ENCODE results near the gene HOXC9.
A peak's percentile ranks its signal among the peaks of the same experiment; 100 is the strongest.

The HOXC9 gene

DNA sequence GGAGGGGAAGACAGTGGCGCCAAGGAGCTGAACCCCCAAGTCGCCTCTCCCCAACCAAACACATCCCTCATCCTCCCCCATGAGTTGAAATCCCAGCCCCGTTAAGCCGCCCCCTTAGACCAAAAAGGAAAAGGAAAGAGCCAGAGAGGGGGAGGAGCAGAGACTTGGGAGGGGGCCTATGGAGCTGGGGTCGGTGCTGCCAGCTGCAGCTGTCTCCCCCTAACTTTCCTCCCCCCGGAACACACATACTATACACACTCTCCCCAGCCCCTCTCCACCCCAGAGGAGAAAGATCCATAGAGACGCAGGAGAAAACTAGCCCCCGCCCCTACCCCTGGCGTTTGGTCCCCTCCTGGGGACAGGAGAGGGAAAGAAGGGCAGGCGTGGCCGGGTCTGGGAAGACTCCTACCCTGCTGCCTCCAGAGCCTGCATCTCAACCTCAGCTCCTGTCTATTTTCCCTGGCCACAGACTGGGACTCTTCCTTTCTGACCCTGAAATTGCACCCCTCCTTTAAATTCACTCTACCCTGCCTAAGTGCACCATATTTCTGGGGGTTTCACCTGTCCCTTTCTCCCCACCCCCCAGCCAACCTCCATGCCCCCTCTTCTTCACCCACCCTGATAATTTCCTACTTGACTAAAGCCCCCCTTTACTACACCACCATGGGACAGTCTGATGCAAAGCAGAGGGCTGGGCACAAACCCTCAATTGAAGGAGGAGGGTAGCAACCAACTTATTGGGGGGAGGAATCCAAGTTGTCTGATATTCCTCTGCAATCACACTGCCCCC is 1.7 kb upstream of the HOXC9 start:
- Mint-ChIP-seq H3K4me3 (no peak overlapping the region), H3K27ac (no peak overlapping the region), H3K4me1 (peaks cover 63% of the 10 kb centered on the region)

DNA sequence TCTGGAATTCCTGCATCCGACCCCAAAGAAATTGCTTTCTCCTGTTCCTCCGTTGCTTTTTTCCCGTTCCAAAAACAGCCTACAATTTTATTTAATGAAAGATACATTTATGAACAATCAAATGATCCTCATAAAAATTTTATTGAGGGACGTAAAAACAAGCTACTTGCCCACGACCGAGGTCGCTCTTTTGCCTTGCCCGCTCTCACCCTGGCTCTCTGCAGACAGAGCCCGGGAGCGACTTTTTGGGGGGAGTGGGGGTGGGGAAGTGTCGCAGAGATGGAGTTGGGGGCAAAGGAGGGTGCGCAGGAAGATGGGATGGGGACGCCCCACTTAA is 1.1 kb upstream of the HOXC9 start:
- Mint-ChIP-seq H3K9me3 (no peaks in the 10 kb centered on the region), H3K27ac (no peak overlapping the region), H3K4me3 (no peak overlapping the region), H3K4me1 (peaks cover 57% of the 10 kb centered on the region), H3K27me3 (peaks cover 100% of the 10 kb centered on the region)
- no peak for DNase-seq
- no peak for ATAC-seq

More for the DNA sequence above, 1.7 kb upstream of the HOXC9 start:
- Mint-ChIP-seq H3K9me3 (no peaks in the 10 kb centered on the region), H3K27me3 (peaks cover 100% of the 10 kb centered on the region)
- DNase-seq (no peak), ATAC-seq (no peak)

- Mint-ChIP-seq H3K27ac (no peak overlapping the region), H3K9me3 (no peaks in the 10 kb centered on the region), H3K4me1 (peaks cover 50% of the 10 kb centered on the region), H3K4me3 (peak overlapping the region; percentile 63 to 67), H3K27me3 (peaks cover 100% of the 10 kb centered on the region)
- ATAC-seq: no peak
- DNase-seq: no peak
Measured at GRCh38 chr12:53999559-54000115, 324 bp upstream of the HOXC9 start.

DNA sequence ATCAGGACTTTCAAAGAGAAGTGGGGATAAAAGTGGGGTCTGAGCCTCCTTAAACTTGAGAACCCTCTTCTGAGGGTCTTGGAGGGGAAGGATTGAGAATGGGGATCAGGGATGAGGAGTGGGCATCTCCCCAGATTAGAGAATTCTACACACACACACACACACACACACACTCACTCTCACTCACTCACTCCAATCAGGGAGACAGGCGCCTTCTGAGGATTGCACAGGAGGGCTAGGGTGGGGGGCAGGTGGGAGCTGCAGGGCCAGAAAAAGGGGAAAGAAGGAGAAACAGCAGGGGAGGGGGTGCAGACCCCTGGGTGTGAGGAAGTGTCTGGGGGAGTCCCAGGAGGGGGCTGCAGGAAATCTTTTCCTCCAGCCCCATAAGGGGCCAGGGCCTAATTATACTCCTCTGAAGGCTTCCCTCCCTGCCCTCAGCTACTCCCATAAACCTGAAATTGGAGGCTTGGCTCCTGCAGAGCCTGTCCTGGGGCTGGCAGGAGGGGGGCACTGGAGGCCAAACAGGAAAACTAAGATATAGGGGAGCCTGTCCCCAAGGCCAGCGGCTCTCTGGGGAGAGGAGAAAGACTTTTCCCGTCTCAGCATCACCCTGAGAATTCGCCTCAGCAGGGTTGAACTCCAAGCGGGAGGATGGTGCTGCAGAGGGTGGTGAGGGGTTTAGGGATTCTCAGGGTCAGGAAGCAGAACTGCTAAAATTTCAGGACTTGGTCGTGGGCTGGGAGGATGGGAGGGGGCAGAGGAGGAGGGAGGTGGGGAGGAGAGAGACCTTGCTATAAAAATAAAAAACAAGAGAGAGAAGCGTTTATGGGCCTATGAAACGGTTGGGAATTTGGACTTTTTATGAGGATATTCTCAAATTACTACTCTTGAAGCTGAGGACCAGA is 1.6 kb downstream of the HOXC9 start:
- H3K27ac Mint-ChIP-seq: no peak overlapping the region

DNA sequence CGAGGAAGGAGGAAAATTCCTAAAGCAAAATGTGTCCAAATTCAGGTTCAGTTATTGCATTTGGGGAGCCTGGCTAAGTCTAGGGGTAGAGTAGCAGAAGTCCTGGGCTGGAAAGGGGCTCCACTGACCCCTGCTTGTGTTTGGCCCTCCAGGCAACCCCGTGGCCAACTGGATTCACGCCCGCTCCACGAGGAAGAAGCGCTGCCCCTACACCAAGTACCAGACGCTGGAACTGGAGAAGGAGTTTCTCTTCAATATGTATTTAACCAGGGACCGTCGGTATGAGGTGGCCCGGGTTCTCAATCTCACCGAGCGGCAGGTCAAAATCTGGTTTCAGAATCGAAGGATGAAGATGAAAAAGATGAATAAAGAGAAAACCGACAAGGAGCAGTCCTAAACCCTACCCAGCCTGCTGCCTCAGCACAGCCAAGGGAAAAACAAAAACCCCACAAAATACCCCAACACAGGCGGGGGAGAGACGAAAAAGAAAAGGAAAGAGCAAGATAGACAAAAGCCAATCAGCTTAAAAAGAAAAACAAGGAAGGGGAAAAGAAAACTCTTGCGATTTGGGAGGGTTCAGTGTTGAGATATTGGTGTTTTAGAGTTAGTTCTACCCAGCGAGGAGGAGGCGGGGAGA is 2.4 kb downstream of the HOXC9 start:
- Mint-ChIP-seq H3K9me3 (no peaks in the 10 kb centered on the region), H3K27ac (no peak overlapping the region), H3K4me1 (peaks cover 43% of the 10 kb centered on the region), H3K27me3 (peaks cover 100% of the 10 kb centered on the region), H3K4me3 (no peak overlapping the region)
- no peak for DNase-seq
- no peak for ATAC-seq

More for the DNA sequence above, 1.6 kb downstream of the HOXC9 start:
- H3K4me1 Mint-ChIP-seq: peaks cover 45% of the 10 kb centered on the region
- no peaks in the 10 kb centered on the region for H3K9me3 Mint-ChIP-seq
- DNase-seq (no peak), ATAC-seq (no peak)
- peaks cover 100% of the 10 kb centered on the region for H3K27me3 Mint-ChIP-seq
- no peak overlapping the region for H3K4me3 Mint-ChIP-seq

DNA sequence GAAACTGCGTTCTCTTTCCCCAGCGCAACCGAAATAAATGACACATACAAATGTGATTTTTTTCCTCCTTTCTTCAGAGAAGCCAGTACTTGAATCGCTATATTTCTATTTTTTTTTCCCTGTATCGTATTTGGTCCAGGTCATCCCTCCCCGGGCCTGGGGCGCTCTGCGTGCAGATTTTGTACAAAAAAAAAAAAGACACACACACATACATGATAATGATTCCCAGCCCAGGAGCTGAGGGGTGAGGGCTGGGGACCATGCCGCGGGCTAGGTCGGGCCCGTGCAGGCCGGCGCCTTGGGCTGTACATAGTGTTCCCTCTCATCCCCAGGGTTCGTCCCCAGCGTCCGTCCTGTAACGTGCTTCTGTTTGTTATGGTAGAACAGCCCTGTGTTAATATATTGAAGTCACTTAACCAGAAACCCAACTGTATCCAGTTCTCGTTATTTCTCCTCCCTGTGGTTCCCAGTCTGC is 3.0 kb downstream of the HOXC9 start:
- Mint-ChIP-seq H3K4me3 (no peak overlapping the region), H3K9me3 (no peaks in the 10 kb centered on the region), H3K27me3 (peaks cover 100% of the 10 kb centered on the region), H3K27ac (no peak overlapping the region), H3K4me1 (peaks cover 38% of the 10 kb centered on the region)
- DNase-seq: no peak
- no peak for ATAC-seq

- DNase-seq: no peak
- no peak overlapping the region for H3K4me3 Mint-ChIP-seq
- peaks cover 100% of the 10 kb centered on the region for H3K27me3 Mint-ChIP-seq
- no peaks in the 10 kb centered on the region for H3K9me3 Mint-ChIP-seq
- ATAC-seq: no peak
- H3K4me1 Mint-ChIP-seq: peaks cover 38% of the 10 kb centered on the region
- no peak overlapping the region for H3K27ac Mint-ChIP-seq
Measured at GRCh38 chr12:54003625-54004024, 3.7 kb downstream of the HOXC9 start.

DNA sequence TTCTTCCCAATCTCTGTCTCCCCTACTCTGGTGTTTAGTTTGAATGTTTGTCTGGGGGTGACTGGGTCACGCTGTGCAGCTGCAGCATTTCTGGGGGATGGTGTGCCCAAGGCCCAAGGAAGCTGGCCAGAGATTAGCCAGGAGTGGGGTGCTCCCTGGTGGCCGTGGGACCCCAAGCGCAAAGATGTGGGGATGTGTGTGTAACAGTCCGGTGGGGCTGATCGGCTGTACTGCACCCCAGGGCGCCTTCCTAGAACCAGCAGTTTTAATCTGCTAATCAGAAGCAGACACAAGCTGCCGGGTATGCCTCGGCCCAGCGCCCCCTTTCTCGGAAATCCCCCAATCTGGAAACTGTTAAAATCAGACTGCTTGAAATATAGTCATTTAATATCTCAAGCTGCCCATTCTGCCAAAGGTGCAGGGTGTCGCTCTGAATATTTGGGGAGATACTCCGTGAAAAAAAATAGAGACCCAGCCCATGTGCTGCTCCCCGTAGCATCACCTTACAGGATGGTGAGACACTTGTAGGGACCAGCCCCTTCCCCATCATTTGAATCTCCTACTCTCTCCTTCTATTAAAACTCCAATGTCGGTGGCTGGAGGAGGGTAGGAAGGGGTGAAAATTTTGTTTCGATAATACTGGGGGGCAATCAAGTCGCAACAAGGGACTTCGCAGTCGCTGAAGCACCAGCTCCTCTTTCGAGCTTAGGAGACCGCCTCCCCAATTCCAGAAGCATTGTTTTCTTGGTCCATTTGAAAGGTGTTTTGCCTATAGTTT is 4.3 kb downstream of the HOXC9 start:
- peaks cover 100% of the 10 kb centered on the region for H3K27me3 Mint-ChIP-seq
- ATAC-seq (no peak), DNase-seq (no peak)
- H3K4me3 Mint-ChIP-seq: no peak overlapping the region
- no peak overlapping the region for H3K27ac Mint-ChIP-seq
- no peaks in the 10 kb centered on the region for H3K9me3 Mint-ChIP-seq
- H3K4me1 Mint-ChIP-seq: peaks cover 41% of the 10 kb centered on the region

DNA sequence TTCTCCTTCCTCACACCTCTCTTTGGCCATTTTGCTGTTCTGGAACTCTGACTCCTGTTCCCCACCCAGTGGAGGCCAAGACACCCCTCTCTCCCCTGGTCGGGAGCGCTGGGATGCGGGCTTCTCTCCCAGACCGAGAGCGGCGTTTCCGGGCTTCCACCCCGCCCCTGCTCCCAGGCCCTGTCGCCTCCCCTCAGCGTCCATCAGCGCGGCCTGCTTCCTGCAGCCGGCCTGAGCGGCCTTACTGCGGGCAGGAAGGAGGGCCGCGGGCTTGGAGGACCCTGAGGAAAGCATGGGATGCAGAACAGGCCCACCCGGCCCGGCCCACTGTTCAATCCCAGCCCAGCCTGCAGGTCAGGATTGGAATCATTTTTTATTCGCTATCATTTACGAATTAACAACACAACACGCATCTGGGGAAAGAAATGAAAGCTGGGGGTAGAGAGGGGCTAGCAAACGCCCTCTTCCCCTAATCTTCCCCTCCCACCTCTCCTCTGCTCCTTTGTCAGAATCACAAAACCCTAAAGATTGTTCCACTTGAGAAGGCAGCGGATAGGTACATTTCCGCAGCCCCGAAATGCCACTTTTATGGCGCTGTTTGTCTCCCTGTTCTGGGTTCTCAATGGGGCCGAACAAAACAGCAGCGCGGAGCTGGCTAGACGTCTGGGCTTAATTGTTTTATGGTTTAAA is 5.0 kb downstream of the HOXC9 start:
- no peak overlapping the region for H3K27ac Mint-ChIP-seq
- peaks cover 100% of the 10 kb centered on the region for H3K27me3 Mint-ChIP-seq
- H3K9me3 Mint-ChIP-seq: no peaks in the 10 kb centered on the region
- DNase-seq (no peak), ATAC-seq (no peak)
- H3K4me3 Mint-ChIP-seq: peak overlapping the region; percentile 2 to 6
- peaks cover 42% of the 10 kb centered on the region for H3K4me1 Mint-ChIP-seq

GRCh38 chr12:54005531-54005852 is 5.5 kb downstream of the HOXC9 start:
- no peaks in the 10 kb centered on the region for H3K9me3 Mint-ChIP-seq
- H3K27ac Mint-ChIP-seq: no peak overlapping the region
- H3K4me3 Mint-ChIP-seq: peak overlapping the region; percentile 2 to 6
- DNase-seq: no peak
- H3K4me1 Mint-ChIP-seq: peaks cover 39% of the 10 kb centered on the region
- H3K27me3 Mint-ChIP-seq: peaks cover 100% of the 10 kb centered on the region
- ATAC-seq: no peak

DNA sequence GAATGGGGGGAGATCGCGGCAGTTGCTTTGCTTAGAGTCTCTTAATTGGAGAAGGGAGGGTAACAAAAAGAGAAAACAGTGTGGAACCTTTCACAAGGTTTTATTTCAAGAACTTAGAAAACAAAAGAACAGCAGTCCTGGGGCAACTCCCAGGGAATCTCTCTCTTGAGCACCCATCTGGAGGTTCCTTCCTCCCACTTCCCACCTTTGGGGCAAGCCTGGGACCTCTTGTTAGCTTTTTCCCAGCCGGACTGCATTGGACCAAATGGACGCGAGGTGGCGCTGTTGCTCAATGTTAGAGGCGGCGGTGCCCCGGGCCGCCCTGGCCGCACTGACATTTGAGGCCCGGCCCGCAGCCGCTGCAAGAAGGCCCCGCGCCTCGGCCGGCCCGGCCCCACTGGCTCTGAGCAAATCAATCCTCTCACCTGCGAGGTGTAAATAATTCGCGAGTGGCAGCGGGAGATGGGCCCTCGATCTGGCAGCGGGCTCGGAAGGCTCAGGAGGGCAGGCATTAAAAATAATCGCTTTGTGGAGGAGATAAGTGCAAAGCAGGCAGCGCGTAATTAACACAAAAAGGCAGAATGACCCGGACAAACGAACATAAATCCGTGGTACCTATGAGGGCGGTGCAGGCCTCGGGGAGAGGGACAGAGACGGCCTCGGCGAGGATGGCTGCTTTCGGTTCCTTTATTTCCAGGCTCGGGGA is 6.0 kb downstream of the HOXC9 start:
- H3K9me3 Mint-ChIP-seq: no peaks in the 10 kb centered on the region
- H3K27ac Mint-ChIP-seq: peak overlapping the region in 1 of 2 donors; percentile 92
- H3K4me3 Mint-ChIP-seq: peak overlapping the region; percentile 86 to 87
- ATAC-seq (peak; percentile 74), DNase-seq (peak; percentile 83 to 85)
- peaks cover 41% of the 10 kb centered on the region for H3K4me1 Mint-ChIP-seq
- H3K27me3 Mint-ChIP-seq: peaks cover 100% of the 10 kb centered on the region

DNA sequence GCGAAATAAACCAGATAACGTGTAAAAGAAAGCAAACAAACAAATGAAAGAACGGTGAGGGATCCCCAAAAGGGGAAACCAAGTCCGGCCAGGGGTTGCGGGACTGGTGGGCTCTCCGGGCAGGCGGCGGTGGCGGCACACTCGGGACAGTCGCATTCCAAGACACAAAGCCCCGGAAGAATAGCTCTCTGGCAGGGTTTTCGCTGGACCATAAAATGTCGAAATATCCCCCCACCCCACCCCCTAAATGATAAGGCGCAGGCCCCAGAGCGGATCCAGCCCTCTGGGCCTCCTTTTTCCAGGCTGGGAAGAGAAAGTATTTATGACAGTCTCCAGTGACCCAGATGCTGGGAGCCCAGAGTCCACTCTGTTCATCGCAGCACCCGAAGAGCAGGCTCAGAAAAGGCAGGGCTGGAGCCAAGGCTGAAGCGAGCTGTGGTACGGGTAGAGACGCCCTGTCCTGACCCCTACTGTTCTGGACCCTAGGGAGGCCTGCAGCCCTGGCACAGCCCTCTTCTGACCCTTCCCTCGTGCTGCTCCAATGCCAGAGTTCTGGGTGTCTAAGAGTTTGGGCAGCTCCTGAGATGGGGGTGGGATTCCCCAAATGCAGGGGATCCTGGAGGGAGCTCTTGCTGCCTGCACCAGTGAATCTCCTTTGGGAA is 6.7 kb downstream of the HOXC9 start:
- Mint-ChIP-seq H3K27me3 (peaks cover 100% of the 10 kb centered on the region), H3K27ac (no peak overlapping the region), H3K9me3 (no peaks in the 10 kb centered on the region), H3K4me1 (peaks cover 48% of the 10 kb centered on the region), H3K4me3 (peak overlapping the region; percentile 86 to 87)
- no peak for ATAC-seq
- no peak for DNase-seq

- ATAC-seq: no peak
- DNase-seq: no peak
- Mint-ChIP-seq H3K4me1 (peaks cover 46% of the 10 kb centered on the region), H3K4me3 (no peak overlapping the region), H3K9me3 (no peaks in the 10 kb centered on the region), H3K27ac (no peak overlapping the region), H3K27me3 (peaks cover 100% of the 10 kb centered on the region)
Measured at GRCh38 chr12:54007538-54008259, 7.7 kb downstream of the HOXC9 start.
